Nephron (organoid): ENCODE results near the gene B3GALT6.

ENCODE experiments used
- H3K27ac Mint-ChIP-seq, 3 experiments: 2 replicates each; pipeline ENCODE4 v1.8.0; 2020; ENCODE audit warnings: mixed read lengths in 3 of 3, mild to moderate bottlenecking in 2 of 3, moderate library complexity in 1 of 3
- H3K27me3 Mint-ChIP-seq: 2 replicates; pipeline ENCODE4 v1.8.0; 2021; ENCODE audit warnings: low read depth, mild to moderate bottlenecking, moderate library complexity, mixed read lengths
- H3K36me3 Mint-ChIP-seq: 2 replicates; pipeline ENCODE4 v1.8.0; 2020; ENCODE audit warnings: low read depth, mixed read lengths
- H3K4me1 Mint-ChIP-seq: 2 replicates; pipeline ENCODE4 v1.8.0; 2020; ENCODE audit warnings: mixed read lengths
- H3K4me3 Mint-ChIP-seq, 3 experiments: 2 replicates each; pipeline ENCODE4 v1.8.0; 2020; ENCODE audit warnings: mild to moderate bottlenecking in 3 of 3, mixed read lengths in 3 of 3, moderate library complexity in 2 of 3
- H3K9me3 Mint-ChIP-seq: 2 replicates; pipeline ENCODE4 v1.8.0; 2020; ENCODE audit warnings: mixed read lengths
- TF ChIP-seq, protein P1 (sequence below), 3 experiments: fragments of 200-600 bp; sonication (generic); IDR thresholded peaks; one replicate each; pipeline ENCODE4 v1.5.0; 2021; ENCODE audit warnings: antibody characterized with exemption in 3 of 3; ENCODE audit not compliant: unreplicated experiment in 3 of 3

The B3GALT6 gene

DNA sequence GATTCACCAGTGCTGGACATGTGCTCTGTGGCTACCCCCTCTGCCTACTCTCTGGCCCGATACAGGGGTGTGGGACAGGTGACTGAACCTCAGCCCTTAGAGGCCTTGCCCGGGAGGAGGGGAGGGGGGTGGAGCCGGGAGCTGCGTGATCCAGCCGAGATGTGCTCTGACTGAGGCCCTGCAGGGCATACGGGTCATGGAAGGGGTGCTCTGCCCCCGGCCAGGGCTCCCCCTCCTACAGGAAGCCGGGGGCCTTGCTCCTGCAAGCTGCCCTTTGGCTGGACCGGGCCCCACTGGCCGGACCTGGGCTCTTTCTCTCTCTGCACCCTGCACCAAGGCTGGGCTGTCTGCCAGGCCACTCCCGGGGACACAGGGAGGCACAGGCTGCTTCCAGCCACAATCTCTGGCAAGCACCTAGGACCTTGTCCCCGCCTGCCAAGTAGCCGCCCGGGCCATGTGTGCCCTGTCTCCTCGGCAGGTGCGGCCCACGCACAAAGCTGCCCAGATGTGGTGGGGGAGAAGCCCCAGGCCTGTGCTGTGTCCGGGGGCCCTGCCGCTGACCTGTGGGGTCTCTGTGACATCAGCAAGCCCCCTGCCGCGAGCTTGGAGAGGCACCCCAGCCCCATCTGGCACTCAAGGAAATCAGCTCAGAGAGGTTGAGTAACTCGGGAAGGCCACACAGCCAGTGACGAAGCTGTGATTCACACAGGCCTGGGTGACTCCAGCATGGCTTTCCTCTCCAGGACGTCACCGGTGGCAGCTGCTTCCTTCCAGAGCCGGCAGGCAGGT is 49.7 kb downstream of the B3GALT6 start:
- peaks cover 4% of the 10 kb centered on the region for H3K4me1 Mint-ChIP-seq
- H3K27ac Mint-ChIP-seq, result no peak overlapping the region
- H3K9me3 Mint-ChIP-seq, result no peaks in the 10 kb centered on the region
- no peak overlapping the region for H3K4me3 Mint-ChIP-seq
- H3K27me3 Mint-ChIP-seq, result peaks cover 6% of the 10 kb centered on the region
- TF ChIP-seq, protein P1, sequence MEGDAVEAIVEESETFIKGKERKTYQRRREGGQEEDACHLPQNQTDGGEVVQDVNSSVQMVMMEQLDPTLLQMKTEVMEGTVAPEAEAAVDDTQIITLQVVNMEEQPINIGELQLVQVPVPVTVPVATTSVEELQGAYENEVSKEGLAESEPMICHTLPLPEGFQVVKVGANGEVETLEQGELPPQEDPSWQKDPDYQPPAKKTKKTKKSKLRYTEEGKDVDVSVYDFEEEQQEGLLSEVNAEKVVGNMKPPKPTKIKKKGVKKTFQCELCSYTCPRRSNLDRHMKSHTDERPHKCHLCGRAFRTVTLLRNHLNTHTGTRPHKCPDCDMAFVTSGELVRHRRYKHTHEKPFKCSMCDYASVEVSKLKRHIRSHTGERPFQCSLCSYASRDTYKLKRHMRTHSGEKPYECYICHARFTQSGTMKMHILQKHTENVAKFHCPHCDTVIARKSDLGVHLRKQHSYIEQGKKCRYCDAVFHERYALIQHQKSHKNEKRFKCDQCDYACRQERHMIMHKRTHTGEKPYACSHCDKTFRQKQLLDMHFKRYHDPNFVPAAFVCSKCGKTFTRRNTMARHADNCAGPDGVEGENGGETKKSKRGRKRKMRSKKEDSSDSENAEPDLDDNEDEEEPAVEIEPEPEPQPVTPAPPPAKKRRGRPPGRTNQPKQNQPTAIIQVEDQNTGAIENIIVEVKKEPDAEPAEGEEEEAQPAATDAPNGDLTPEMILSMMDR (IDR thresholded peaks at IDR 0.05; ENCODE audit: unreplicated experiment in 3 of 3), result no peak
- H3K36me3 Mint-ChIP-seq, result no peaks in the 10 kb centered on the region

DNA sequence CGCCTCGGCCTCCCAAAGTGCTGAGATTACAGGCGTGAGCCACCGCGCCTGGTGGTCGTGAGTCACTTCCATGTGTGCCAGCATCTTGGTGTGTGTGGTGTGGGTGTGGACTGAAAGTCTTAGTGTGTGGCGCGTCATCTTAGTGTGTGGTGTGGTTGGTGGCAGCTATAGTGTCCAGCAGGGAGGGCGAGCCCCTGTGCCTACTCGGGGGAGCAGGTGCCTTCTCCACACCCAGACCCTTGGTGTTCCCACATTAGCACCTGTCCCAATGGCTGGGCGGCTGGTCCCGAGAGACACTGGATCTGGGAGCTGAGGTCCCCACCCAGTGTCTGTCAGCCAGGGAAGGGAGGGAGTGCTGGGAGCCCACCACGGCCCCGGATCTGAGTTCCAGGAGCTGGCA is 51.0 kb downstream of the B3GALT6 start:
- TF ChIP-seq, protein P1 (IDR thresholded peaks at IDR 0.05; ENCODE audit: unreplicated experiment in 3 of 3), result no peak
- no peak overlapping the region for H3K27ac Mint-ChIP-seq
- no peaks in the 10 kb centered on the region for H3K36me3 Mint-ChIP-seq
- H3K4me3 Mint-ChIP-seq, result no peak overlapping the region
- peaks cover 4% of the 10 kb centered on the region for H3K4me1 Mint-ChIP-seq
- H3K9me3 Mint-ChIP-seq, result no peaks in the 10 kb centered on the region
- peaks cover 6% of the 10 kb centered on the region for H3K27me3 Mint-ChIP-seq

DNA sequence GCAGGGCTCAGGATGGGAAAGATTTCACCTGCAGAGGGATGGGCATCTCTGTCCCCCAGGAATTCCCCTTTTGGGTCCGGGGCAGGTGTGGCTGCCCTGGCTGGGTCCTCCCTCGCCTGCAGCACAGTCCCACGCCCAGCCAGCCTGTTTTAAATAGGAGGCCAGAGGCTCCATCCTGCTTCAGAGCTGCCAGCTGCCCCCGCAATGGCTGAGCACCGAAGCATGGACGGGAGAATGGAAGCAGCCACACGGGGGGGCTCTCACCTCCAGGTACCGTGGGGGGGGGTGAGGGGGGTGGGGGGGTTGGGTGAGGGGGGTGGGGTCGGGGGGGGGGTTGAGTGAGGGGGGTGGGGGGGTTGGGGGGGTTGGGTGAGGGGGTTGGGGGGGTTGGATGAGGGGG is 51.8 kb downstream of the B3GALT6 start:
- TF ChIP-seq, protein P1 (IDR thresholded peaks at IDR 0.05; ENCODE audit: unreplicated experiment in 3 of 3), result no peak
- H3K4me1 Mint-ChIP-seq, result peaks cover 4% of the 10 kb centered on the region
- no peak overlapping the region for H3K4me3 Mint-ChIP-seq
- H3K36me3 Mint-ChIP-seq, result no peaks in the 10 kb centered on the region
- H3K27me3 Mint-ChIP-seq, result peaks cover 6% of the 10 kb centered on the region
- no peaks in the 10 kb centered on the region for H3K9me3 Mint-ChIP-seq
- no peak overlapping the region for H3K27ac Mint-ChIP-seq
